ENCODE data around the gene ELK3. TPM values are rescaled to one million over a fixed set of nuclear protein-coding genes. Genes with fewer than 3 reads are reported as not detected.
A peak's percentile ranks its signal among the peaks of the same experiment; 100 is the strongest.

The ELK3 gene
- total and polyA plus RNA-seq, 9 of the 15 experiments (the other 6 are each of a cell fraction or from before 2014, with no cell fraction given), result 1.5 to 5.5 (median 2.9) TPM

GRCh38 chr12:96201272-96202227, 7.4 kb downstream of the ELK3 start (continued):
- no peak for TF ChIP-seq ZNF639 (CRISPR knock-in tag; conservative IDR thresholded peaks at IDR 0.05 in 1 of 2, IDR thresholded peaks at IDR 0.05 in 1 of 2)
- peak; percentile 21 to 30; a peak in 2 of 4 replicates for TF ChIP-seq KDM1A (IDR thresholded peaks at IDR 0.05)
- TF ChIP-seq ZNF717 (CRISPR knock-in tag; IDR thresholded peaks at IDR 0.05), result no peak
- no peak for TF ChIP-seq ZNF316 (IDR thresholded peaks at IDR 0.05)
- TF ChIP-seq C11orf30 (IDR thresholded peaks at IDR 0.05; ENCODE audit: low read depth), result no peak
- TF ChIP-seq CBFA2T2 (conservative IDR thresholded peaks at IDR 0.05), result peak; percentile 49

- no peak for DNase-seq (ENCODE audit: extremely low read depth in 1 of 4, low spot score in 3 of 4)
- ChIA-PET POLR2A (no interaction called here), CTCF (ENCODE audit: low intra/inter-chr PET ratio) (no interaction called here)
- Histone ChIP-seq H3K36me3 (ENCODE audit: control insufficient read depth, insufficient read depth, low read length) (no peaks in the 10 kb centered on the region), H4K20me1 (replicated peaks; ENCODE audit: control insufficient read depth, insufficient read depth, low read length) (peaks cover 6% of the 10 kb centered on the region; the same call in 1 of the 2 replicates), H3K27me3 (ENCODE audit: control insufficient read depth in 2 of 2, insufficient read depth in 2 of 2, low read length in 2 of 2) (peaks cover 11 to 35% of the 10 kb centered on the region in 2 experiments; a peak in 4 of 5 replicates), H3K9me1 (ENCODE audit: control insufficient read depth, insufficient read depth, low read length) (no peaks in the 10 kb centered on the region), H3K4me3 (no peak overlapping the region), H3K4me1 (replicated peaks in 1 of 2; ENCODE audit: control insufficient read depth in 2 of 2, insufficient read depth in 2 of 2, low read length in 2 of 2) (no peaks in the 10 kb centered on the region), H3K4me2 (ENCODE audit: insufficient read depth, low read length) (no peak overlapping the region), H3K9ac (ENCODE audit: insufficient read depth in 1 of 2, low read depth in 2 of 2, low read length in 2 of 2) (no peak overlapping the region), H2AFZ (ENCODE audit: low read depth, low read length) (no peak overlapping the region), H3K79me2 (ENCODE audit: control insufficient read depth, insufficient read depth, low read length) (no peaks in the 10 kb centered on the region), H3K27ac (ENCODE audit: extremely low read depth, low read depth, low read length) (no peak overlapping the region), H3K9me3 (replicated peaks; ENCODE audit: control insufficient read depth, insufficient read depth, low read depth, low read length) (no peaks in the 10 kb centered on the region)
- WGBS (ENCODE audit: insufficient coverage, low coverage, missing lambda C conversion rate), result 5% methylated on average over 5 of the region's 5 CpGs
- FAIRE-seq, result no peak
- in situ Hi-C loops (cut with MboI), result no loop called here
- BruUV-seq (replicated peaks), result no TSS peak
- intact Hi-C loops (cut with micrococcal nuclease), result no loop called here
- ATAC-seq, result no peak
- TF ChIP-seq NFIX (CRISPR knock-in tag; IDR thresholded peaks at IDR 0.05; ENCODE audit: low read depth), result no peak
- no peak for TF ChIP-seq MYNN (IDR thresholded peaks at IDR 0.05)
- no peak for TF ChIP-seq MYNN (CRISPR knock-in tag; IDR thresholded peaks at IDR 0.05)
- no peak for TF ChIP-seq EZH2 (IDR thresholded peaks at IDR 0.05; ENCODE audit: borderline replicate concordance, low read depth, low read length)
- TF ChIP-seq MTF1 (CRISPR knock-in tag; IDR thresholded peaks at IDR 0.05; ENCODE audit: borderline replicate concordance), result no peak
- no peak for TF ChIP-seq NR1H2 (CRISPR knock-in tag; IDR thresholded peaks at IDR 0.05)
- no peak for TF ChIP-seq ZNF77 (CRISPR knock-in tag; IDR thresholded peaks at IDR 0.05)
- no peak for TF ChIP-seq FOXA3 (CRISPR knock-in tag; conservative IDR thresholded peaks at IDR 0.05 in 1 of 2, IDR thresholded peaks at IDR 0.05 in 1 of 2)
- TF ChIP-seq SREBF1 (IDR thresholded peaks at IDR 0.05; ENCODE audit: borderline replicate concordance, low read depth, low read length), result no peak
- TF ChIP-seq ZHX1 (conservative IDR thresholded peaks at IDR 0.05; ENCODE audit: low read length), result no peak
- no peak for TF ChIP-seq ZNF384 (IDR thresholded peaks at IDR 0.05; ENCODE audit: low read depth, low read length)
Observed at GRCh38 chr12:96204381-96204780, 10.2 kb downstream of the ELK3 start.
